GM13976 (cell line): ENCODE results near the gene SETD6.

ENCODE experiments used
- DNase-seq: peaks from one replicate; pipeline ENCODE4 v3.0.0; 2012; ENCODE audit warnings: low spot score
- in situ Hi-C: fragments of 300-500 bp; cut with MboI; formaldehyde crosslinking; loops from one replicate; pipeline ENCODE4 v1.12.0; 2022; ENCODE audit warnings: low sequenced_read_pairs, mixed read lengths, inconsistent platforms; ENCODE audit not compliant: unreplicated experiment
- TF ChIP-seq, protein P1 (sequence below): IDR thresholded peaks from 2 replicates; pipeline ENCODE4 v1.5.1; 2012; ENCODE audit warnings: borderline replicate concordance, mild to moderate bottlenecking; ENCODE audit not compliant: insufficient read depth; ENCODE audit errors: extremely low read depth, missing control alignments, control extremely low read depth

SETD6 gene

DNA sequence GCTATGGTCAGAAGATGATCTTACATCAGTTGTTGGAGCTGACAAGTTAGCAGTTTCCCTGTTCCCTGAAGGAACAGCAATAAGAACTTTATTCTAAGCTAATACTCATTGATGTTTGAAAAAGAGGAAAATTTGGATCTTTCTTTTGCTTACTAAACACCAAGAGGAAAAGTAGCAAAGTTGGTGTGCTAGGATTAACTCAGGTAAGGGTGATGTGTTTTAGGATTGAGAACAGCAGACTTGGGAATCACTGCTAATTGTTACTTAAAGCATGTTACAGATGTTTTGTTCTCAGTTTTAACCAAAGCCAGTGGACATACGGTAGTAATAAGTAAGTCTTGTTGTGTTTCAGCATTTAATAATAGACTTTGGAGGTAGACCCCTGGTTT, 3.7 kb downstream of the SETD6 start:
- no peak for DNase-seq
- TF ChIP-seq, protein P1, sequence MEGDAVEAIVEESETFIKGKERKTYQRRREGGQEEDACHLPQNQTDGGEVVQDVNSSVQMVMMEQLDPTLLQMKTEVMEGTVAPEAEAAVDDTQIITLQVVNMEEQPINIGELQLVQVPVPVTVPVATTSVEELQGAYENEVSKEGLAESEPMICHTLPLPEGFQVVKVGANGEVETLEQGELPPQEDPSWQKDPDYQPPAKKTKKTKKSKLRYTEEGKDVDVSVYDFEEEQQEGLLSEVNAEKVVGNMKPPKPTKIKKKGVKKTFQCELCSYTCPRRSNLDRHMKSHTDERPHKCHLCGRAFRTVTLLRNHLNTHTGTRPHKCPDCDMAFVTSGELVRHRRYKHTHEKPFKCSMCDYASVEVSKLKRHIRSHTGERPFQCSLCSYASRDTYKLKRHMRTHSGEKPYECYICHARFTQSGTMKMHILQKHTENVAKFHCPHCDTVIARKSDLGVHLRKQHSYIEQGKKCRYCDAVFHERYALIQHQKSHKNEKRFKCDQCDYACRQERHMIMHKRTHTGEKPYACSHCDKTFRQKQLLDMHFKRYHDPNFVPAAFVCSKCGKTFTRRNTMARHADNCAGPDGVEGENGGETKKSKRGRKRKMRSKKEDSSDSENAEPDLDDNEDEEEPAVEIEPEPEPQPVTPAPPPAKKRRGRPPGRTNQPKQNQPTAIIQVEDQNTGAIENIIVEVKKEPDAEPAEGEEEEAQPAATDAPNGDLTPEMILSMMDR: no peak
- in situ Hi-C loops: loop anchor here (10.0 kb wide), 1 partner anchor 136 kb away; no protein-coding TSS in a partner anchor

DNA sequence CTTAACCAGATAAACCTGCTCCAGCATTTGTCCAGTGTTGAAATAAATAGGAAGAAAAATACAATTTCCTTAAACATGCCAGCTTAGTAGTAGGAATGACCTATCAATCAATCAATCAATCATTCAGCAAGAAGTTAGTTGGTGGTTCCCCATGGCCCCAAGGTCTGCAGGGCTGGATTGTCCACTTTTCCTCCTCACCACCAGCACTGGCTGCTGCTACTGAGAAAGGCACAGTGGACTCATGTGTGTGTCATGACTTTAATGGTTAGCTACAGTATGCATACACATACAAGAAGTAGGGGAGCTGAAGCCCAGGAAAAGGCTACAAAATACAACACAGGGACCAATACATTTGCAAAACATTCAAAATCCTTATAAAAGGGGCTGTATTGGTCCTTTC, 4.4 kb downstream of the SETD6 start:
- TF ChIP-seq, protein P1: no peak
- DNase-seq: no peak
- in situ Hi-C loops: loop anchor here (10.0 kb wide), 1 partner anchor 135 kb away; no protein-coding TSS in a partner anchor

DNA sequence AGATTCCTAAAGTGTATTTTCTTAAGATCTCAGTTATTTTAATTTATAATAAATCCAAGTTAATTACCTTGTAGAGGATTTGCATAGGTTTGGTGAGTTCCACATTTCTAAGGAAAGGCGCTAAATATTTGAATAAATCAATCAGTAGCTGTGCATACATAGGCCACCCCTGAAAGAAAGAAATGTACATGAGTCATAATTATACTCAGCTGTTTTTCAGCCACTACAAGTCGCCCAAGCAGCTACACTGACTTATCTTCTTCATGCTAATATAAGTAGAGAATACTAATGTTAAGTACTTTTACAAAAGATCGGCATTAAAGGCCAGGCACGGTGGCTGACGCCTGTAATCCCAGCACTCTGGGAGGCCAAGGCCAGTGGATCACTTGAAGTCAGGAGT, 14.9 kb downstream of the SETD6 start:
- in situ Hi-C loops: no loop called here
- DNase-seq: no peak
- TF ChIP-seq, protein P1: no peak

DNA sequence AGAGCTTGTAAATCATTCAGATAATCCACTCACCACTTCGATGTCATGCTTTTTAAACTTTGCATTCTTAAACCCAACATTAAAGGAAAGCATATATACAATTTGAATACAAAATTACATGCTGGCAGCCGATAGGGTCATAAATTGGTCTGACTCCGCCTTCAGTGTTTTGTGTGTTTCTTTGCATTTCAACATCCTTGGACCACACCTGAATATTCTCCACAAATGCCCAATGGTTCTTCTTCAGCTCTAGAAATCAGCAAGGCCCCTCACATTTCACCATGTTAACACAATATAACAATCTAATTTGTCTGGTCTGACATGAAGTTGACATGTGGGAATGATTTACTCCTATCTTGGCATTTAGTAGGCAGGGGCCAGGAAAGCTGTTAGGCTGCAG, 17.1 kb downstream of the SETD6 start:
- DNase-seq: no peak
- TF ChIP-seq, protein P1: no peak
- in situ Hi-C loops: no loop called here

DNA sequence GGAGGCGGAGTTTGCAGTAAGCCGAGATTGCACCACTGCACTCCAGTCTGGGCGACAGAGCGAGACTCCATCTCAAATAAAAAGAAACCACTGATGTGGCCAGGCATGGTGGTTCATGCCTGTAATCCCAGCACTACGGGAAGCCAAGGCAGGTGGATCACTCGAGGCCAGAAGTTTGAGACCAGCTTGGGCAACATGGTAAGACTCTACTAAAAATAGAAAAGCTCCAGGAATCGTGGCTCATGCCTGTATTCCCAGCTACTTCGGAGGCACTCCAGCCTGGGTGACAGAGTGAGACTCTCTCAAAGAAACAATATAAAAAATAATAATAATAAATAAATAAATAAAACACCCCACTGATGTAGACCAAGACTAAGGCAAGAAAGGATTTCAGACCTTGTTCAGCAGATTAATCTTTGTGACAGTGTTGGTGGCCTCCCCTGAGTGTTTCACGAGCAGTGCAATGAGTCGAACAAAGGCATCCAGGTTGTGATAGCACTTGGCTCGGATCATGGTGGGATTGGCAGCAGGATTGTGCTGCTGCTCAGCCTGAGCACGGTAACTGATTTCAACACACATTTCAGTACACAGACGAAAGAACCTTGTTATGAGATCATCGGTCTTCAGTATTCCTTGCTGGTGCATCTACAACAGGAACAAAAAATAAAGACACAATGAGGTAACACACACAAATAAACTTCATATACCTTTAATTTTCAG, 18.6 kb downstream of the SETD6 start:
- DNase-seq: no peak
- in situ Hi-C loops: no loop called here
- TF ChIP-seq, protein P1: no peak

DNA sequence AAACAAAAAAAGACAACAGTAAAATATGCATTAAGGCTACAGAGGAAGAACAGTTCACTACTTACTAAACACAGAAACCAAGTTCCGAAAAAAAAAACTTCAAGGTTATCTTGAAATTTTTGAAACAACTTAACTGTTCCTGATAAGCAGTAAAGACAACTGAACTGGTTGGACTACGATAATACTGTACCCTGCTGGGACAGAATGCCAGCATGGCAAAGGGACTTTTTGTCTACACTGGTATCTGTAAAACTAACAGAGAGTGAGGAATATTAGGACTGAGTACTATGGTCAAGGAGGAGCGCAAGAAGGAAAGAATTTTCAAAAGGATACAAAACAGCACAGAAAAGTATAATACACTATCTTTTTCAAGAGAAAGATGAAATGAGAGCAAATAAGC, 19.8 kb downstream of the SETD6 start:
- TF ChIP-seq, protein P1: no peak
- DNase-seq: no peak
- in situ Hi-C loops: no loop called here

DNA sequence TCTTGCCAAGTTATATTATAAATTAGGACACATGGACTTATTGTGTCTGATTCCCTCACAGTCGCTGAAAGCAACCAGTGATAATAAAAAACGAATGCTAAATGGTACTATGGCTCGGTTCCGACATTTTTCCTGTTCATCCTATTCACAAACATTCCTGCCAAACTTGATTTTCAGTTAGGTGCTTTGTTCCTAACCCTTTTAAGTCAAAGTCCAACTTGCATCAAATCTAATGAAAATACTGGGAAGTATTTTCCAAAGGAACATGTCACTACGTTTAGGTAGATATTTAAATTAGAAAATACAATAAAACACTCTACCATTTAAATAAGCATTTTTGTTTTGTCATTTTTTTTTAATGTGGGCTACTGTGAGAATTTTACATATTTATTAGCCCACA, 21.0 kb downstream of the SETD6 start:
- TF ChIP-seq, protein P1: no peak
- in situ Hi-C loops: no loop called here
- no peak for DNase-seq
